MM.1S (cell line): Measurements from ENCODE around the gene TCF12.

Experiments
- DNase-seq: peaks from one replicate; pipeline ENCODE4 v3.0.0-alpha.2; 2015
- H2AFZ ChIP-seq: fragments of 300-600 bp; sonication (generic); 2 replicates; pipeline ENCODE4 v1.6.0; 2016; ENCODE audit warnings: antibody characterized with exemption, low read length
- H3F3A ChIP-seq: fragments of 300-600 bp; sonication (generic); 2 replicates; pipeline ENCODE4 v1.6.1; 2016; ENCODE audit warnings: mild to moderate bottlenecking, antibody characterized with exemption, low read length, moderate library complexity, mixed read lengths; ENCODE audit not compliant: insufficient read depth
- H3K27ac ChIP-seq: fragments of 300-600 bp; sonication (generic); 2 replicates; pipeline ENCODE4 v1.5.1; 2016; ENCODE audit warnings: mild to moderate bottlenecking, low read length
- H3K27me3 ChIP-seq: fragments of 300-600 bp; sonication (generic); replicated peaks from 2 replicates; pipeline ENCODE4 v1.6.0; 2016; ENCODE audit warnings: low read length; ENCODE audit not compliant: insufficient read depth
- H3K36me3 ChIP-seq: fragments of 300-600 bp; sonication (generic); replicated peaks from 2 replicates; pipeline ENCODE4 v1.6.1; 2016; ENCODE audit warnings: mild to moderate bottlenecking, low read length, mixed read lengths; ENCODE audit not compliant: insufficient read depth
- H3K4me1 ChIP-seq: fragments of 300-600 bp; sonication (generic); 2 replicates; pipeline ENCODE4 v1.6.1; 2016; ENCODE audit warnings: low read length, mixed read lengths
- H3K4me2 ChIP-seq: fragments of 300-600 bp; sonication (generic); 2 replicates; pipeline ENCODE4 v1.6.0; 2016; ENCODE audit warnings: low read depth, low read length
- H3K4me3 ChIP-seq: fragments of 300-600 bp; sonication (generic); 2 replicates; pipeline ENCODE4 v1.5.1; 2016; ENCODE audit warnings: low read length, mixed read lengths
- H3K79me2 ChIP-seq: fragments of 300-600 bp; sonication (generic); 2 replicates; pipeline ENCODE4 v1.6.1; 2016; ENCODE audit warnings: mixed run types, low read length, mixed read lengths
- H3K9ac ChIP-seq: fragments of 300-600 bp; sonication (generic); 2 replicates; pipeline ENCODE4 v1.6.1; 2016; ENCODE audit warnings: low read length, mixed read lengths
- H3K9me2 ChIP-seq: fragments of 300-600 bp; sonication (generic); replicated peaks from 2 replicates; pipeline ENCODE4 v1.6.1; 2016; ENCODE audit warnings: mild to moderate bottlenecking, low read length, mixed read lengths; ENCODE audit not compliant: insufficient read depth
- H3K9me3 ChIP-seq: fragments of 300-600 bp; sonication (generic); replicated peaks from 2 replicates; pipeline ENCODE4 v1.6.1; 2016; ENCODE audit warnings: mild to moderate bottlenecking, low read length, mixed read lengths; ENCODE audit not compliant: insufficient read depth
- H4K20me1 ChIP-seq: fragments of 300-600 bp; sonication (generic); 2 replicates; pipeline ENCODE4 v1.6.1; 2016; ENCODE audit warnings: mild to moderate bottlenecking, low read length, moderate library complexity, mixed read lengths; ENCODE audit not compliant: insufficient read depth
- EZH2 ChIP-seq: fragments of 300-600 bp; sonication (generic); optimal IDR thresholded peaks from 2 replicates; pipeline ENCODE3; 2017; ENCODE audit warnings: low read depth, mild to moderate bottlenecking, antibody characterized with exemption, low read length, mixed read lengths
- EZH2phosphoT487 ChIP-seq: fragments of 300-600 bp; sonication (generic); IDR thresholded peaks from 2 replicates; pipeline ENCODE4 v1.6.1; 2018; ENCODE audit warnings: antibody characterized with exemption, low read length
- TF ChIP-seq, protein P1 (sequence below): fragments of 300-600 bp; sonication (generic); IDR thresholded peaks from 2 replicates; pipeline ENCODE4 v1.5.1; 2016; ENCODE audit warnings: antibody characterized with exemption, low read length, mixed read lengths

Gene TCF12

GRCh38 chr15:57328479-57328878, 410.0 kb downstream of the TCF12 start:
- Histone ChIP-seq H2AFZ (no peak overlapping the region), H3K79me2 (no peaks in the 10 kb centered on the region), H3K4me1 (no peaks in the 10 kb centered on the region), H3K27me3 (no peaks in the 10 kb centered on the region), H4K20me1 (no peaks in the 10 kb centered on the region), H3K4me3 (no peak overlapping the region), H3K27ac (no peak overlapping the region), H3K9ac (no peak overlapping the region), H3K36me3 (no peaks in the 10 kb centered on the region), H3K9me3 (no peaks in the 10 kb centered on the region), H3F3A (no peaks in the 10 kb centered on the region), H3K9me2 (no peaks in the 10 kb centered on the region), H3K4me2 (no peak overlapping the region)
- no peak for DNase-seq
- TF ChIP-seq EZH2phosphoT487 = no peak
- no peak for TF ChIP-seq EZH2
- TF ChIP-seq, protein P1, sequence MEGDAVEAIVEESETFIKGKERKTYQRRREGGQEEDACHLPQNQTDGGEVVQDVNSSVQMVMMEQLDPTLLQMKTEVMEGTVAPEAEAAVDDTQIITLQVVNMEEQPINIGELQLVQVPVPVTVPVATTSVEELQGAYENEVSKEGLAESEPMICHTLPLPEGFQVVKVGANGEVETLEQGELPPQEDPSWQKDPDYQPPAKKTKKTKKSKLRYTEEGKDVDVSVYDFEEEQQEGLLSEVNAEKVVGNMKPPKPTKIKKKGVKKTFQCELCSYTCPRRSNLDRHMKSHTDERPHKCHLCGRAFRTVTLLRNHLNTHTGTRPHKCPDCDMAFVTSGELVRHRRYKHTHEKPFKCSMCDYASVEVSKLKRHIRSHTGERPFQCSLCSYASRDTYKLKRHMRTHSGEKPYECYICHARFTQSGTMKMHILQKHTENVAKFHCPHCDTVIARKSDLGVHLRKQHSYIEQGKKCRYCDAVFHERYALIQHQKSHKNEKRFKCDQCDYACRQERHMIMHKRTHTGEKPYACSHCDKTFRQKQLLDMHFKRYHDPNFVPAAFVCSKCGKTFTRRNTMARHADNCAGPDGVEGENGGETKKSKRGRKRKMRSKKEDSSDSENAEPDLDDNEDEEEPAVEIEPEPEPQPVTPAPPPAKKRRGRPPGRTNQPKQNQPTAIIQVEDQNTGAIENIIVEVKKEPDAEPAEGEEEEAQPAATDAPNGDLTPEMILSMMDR = no peak

- DNase-seq = no peak
- H3F3A ChIP-seq = no peaks in the 10 kb centered on the region
These were observed 410.5 kb downstream of the TCF12 start for GRCh38 chr15:57328897-57329296.

DNA sequence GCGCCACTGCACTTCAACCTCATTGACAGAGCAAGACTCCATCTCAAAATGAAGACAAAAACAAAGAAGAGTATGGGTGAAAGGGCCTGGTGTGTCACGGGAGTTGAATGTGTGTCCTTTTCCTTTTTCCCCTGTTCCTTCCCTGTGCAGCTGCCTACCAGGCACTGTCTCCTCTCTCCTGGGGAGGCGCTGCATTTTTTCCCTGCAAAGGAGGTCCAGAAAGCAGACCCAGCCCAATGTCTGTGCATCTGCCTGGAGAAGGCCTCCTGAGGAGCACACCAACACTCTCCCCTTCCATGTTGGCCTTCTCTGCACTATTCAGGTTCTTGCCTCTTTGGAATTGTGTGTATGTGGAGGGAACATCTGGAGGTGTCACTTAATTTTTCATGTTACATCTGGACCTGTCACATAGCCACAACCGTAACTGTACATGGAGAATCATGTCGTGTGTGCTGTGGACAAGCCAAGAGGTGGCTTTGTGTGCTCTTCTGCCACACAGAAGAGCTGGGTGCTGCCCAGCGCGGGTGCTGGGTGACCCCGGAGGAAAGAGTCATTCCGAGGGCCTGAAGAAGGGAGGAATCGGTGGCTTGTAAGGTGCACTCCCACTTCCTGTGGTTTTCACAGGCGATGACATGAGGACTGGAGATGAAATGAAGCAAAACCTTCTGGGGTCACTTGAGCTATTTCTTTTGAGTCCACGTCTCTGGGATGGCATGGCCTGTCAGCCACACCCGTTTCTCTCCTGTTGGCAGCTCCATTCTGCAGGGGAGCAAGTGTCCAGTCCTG, 411.3 kb downstream of the TCF12 start:
- no peaks in the 10 kb centered on the region for H3K79me2 ChIP-seq
- TF ChIP-seq, protein P1 = no peak
- no peak for TF ChIP-seq EZH2phosphoT487
- TF ChIP-seq EZH2 = no peak
- no peaks in the 10 kb centered on the region for H3K27me3 ChIP-seq
- no peak overlapping the region for H3K4me3 ChIP-seq
- H3K4me2 ChIP-seq = no peak overlapping the region
- no peaks in the 10 kb centered on the region for H3F3A ChIP-seq
- H3K4me1 ChIP-seq = no peaks in the 10 kb centered on the region
- no peak overlapping the region for H2AFZ ChIP-seq
- no peak overlapping the region for H3K9ac ChIP-seq
- no peak for DNase-seq
- no peaks in the 10 kb centered on the region for H4K20me1 ChIP-seq
- H3K36me3 ChIP-seq = no peaks in the 10 kb centered on the region
- no peaks in the 10 kb centered on the region for H3K9me3 ChIP-seq
- H3K9me2 ChIP-seq = no peaks in the 10 kb centered on the region
- no peak overlapping the region for H3K27ac ChIP-seq

More at GRCh38 chr15:57328897-57329296, 410.5 kb downstream of the TCF12 start:
- no peak overlapping the region for H3K4me3 ChIP-seq
- no peak for TF ChIP-seq EZH2
- H3K9ac ChIP-seq = no peak overlapping the region
- no peaks in the 10 kb centered on the region for H3K4me1 ChIP-seq
- no peak overlapping the region for H3K27ac ChIP-seq
- H2AFZ ChIP-seq = no peak overlapping the region
- H3K36me3 ChIP-seq = no peaks in the 10 kb centered on the region
- no peaks in the 10 kb centered on the region for H3K9me2 ChIP-seq
- no peaks in the 10 kb centered on the region for H3K79me2 ChIP-seq
- H4K20me1 ChIP-seq = no peaks in the 10 kb centered on the region
- no peaks in the 10 kb centered on the region for H3K9me3 ChIP-seq
- H3K27me3 ChIP-seq = no peaks in the 10 kb centered on the region
- H3K4me2 ChIP-seq = no peak overlapping the region

DNA sequence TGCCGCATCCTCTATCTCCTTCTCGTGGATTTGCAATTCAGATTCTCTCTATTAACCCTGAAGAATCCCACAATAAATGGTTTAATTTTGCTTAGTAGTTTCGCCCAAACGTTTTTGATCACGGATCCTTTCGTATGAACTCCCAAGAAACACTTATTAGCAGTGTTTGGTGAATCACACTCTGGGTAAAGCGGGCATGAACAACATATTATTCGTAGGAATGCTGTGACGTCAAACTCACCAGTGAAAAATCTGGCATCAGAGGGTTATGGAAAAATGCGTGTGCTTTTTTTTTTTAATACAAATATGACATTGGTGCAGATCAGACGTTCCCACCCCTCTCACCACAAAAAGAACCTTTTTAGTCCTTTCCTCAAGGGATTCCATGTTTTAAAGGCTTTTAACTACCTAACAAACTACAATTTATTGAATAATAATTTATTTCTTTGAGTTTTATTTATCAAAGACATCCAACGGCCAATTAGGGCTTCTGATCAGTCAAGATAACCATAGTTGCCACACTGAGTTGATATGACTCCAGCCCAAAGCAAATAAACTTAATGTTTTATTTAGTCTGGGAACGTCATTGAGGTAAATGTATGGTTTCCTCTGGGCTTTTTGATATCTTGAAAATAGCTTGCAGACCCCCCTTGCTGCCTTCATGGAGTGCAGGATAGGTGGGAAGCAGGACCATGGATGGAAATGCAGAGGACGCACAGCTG, 412.3 kb downstream of the TCF12 start:
- H3K4me2 ChIP-seq = no peak overlapping the region
- no peak overlapping the region for H2AFZ ChIP-seq
- no peaks in the 10 kb centered on the region for H3K27me3 ChIP-seq
- H4K20me1 ChIP-seq = no peaks in the 10 kb centered on the region
- H3F3A ChIP-seq = no peaks in the 10 kb centered on the region
- no peak overlapping the region for H3K4me3 ChIP-seq
- H3K36me3 ChIP-seq = no peaks in the 10 kb centered on the region
- TF ChIP-seq, protein P1 = no peak
- TF ChIP-seq EZH2phosphoT487 (no peak), EZH2 (no peak)
- H3K9ac ChIP-seq = no peak overlapping the region
- H3K27ac ChIP-seq = no peak overlapping the region
- H3K79me2 ChIP-seq = no peaks in the 10 kb centered on the region
- no peaks in the 10 kb centered on the region for H3K4me1 ChIP-seq
- no peaks in the 10 kb centered on the region for H3K9me3 ChIP-seq
- no peak for DNase-seq
- no peaks in the 10 kb centered on the region for H3K9me2 ChIP-seq
